ENCODE results near the gene PSENEN.

GRCh38 chr19:35710784-35711723 is 34.4 kb upstream of the PSENEN start:
- TF ChIP-seq CTCF (IDR thresholded peaks at IDR 0.05) = no peak
- TF ChIP-seq POLR2A (IDR thresholded peaks at IDR 0.05) = no peak
